Ovary (tissue), 9 donors: ENCODE measurements around the gene LSM14B. TPM values are rescaled to one million over a fixed set of nuclear protein-coding genes. Genes with fewer than 3 reads are reported as not detected.

ENCODE experiments used
- DNase-seq, 5 donors: peaks; one replicate each; pipeline ENCODE4 v3.0.0-alpha.2; 2019 to 2020
- H3K27ac ChIP-seq, 2 donors: fragments of 200-600 bp; one replicate each; pipeline versions ENCODE4 v1.5.1 to v1.8.0; 2019 to 2022
- H3K27me3 ChIP-seq: fragments of 200-600 bp; one replicate; pipeline ENCODE4 v1.8.0; 2022
- H3K36me3 ChIP-seq: fragments of 200-600 bp; sonication (generic); one replicate; pipeline ENCODE4 v1.5.1; 2019
- H3K4me1 ChIP-seq: one replicate; pipeline ENCODE4 v1.8.1; 2013; ENCODE audit warnings: mild to moderate bottlenecking, moderate library complexity; ENCODE audit not compliant: insufficient read depth
- H3K4me3 ChIP-seq: fragments of 200-600 bp; sonication (generic); one replicate; pipeline ENCODE4 v1.5.1; 2017
- H3K9me3 ChIP-seq, 2 donors: fragments of 200-600 bp in 1 of 2; sonication (generic) in 1 of 2; one replicate each; pipeline versions ENCODE4 v1.5.1 to v1.8.1; 2013 to 2019; ENCODE audit warnings: mild to moderate bottlenecking in 1 of 2, moderate library complexity in 1 of 2
- CTCF ChIP-seq, 3 donors: fragments of 450-650 bp in 2 of 3; fragments of 200-600 bp in 1 of 3; IDR thresholded peaks; one replicate each; pipeline versions ENCODE4 v1.5.1 to v1.8.0; 2016 to 2022; ENCODE audit warnings: antibody characterized with exemption in 3 of 3, mild to moderate bottlenecking in 1 of 3
- EP300 ChIP-seq: sonication (generic); formaldehyde crosslinking; IDR thresholded peaks from one replicate; pipeline ENCODE4 v1.6.1; 2017; ENCODE audit warnings: antibody characterized with exemption
- POLR2A ChIP-seq: fragments of 450-650 bp; IDR thresholded peaks from one replicate; pipeline ENCODE4 v1.6.1; 2017; ENCODE audit warnings: antibody characterized with exemption, mild to moderate bottlenecking, moderate library complexity
- WGBS, 3 donors: extraction: QIAGEN DNeasy Blood & Tissue Kit in 1 of 3; methylation state at CpG; one replicate each; pipeline versions ENCODE4 v1.1.5 to v1.1.7; 2013 to 2017; 5-methylcytosine and 5-hydroxymethylcytosine counted together
- intact Hi-C, 4 donors: fragments of 100-400 bp; cut with DNase I; formaldehyde crosslinking; loops; one replicate each; pipeline versions ENCODE4 v1.11.0 to v1.15.1; 2022 to 2023
- polyA plus RNA-seq, 2 donors: library from polyadenylated mRNA; stranded (reverse); fragments of 200-250 nt in 1 of 2; fragments of 350-450 nt in 1 of 2; fragmentation: Illumina TruSeq in 1 of 2; extraction: RNeasy Lipid Tissue Mini Kit (QIAGEN cat#74804) in 1 of 2; gene quantifications; one replicate each; pipeline ENCODE4 v1.2.3, GENCODE V29; 2013 to 2014
- total RNA-seq, 7 donors: library from RNA; depleted of rRNA in 2 of 7; stranded (reverse); fragments of >200 nt in 2 of 7; fragmentation: NEBNext Ultra II Directional in 3 of 7; extraction: Animal tissue kit (Norgen Biotek cat#: 25700) in 3 of 7; gene quantifications; one replicate each; pipeline versions ENCODE4 v1.1.0 to v1.2.4, GENCODE V29; 2016 to 2023
- donor health status: DM: no; HTN: no; CAD: no; lungs with moderate emphysema.
- donor health status: DM: no; HTN: no; CAD: no.
- donor health status: Bipolar disorder and iron deficiency.
- donor health status: DM: yes; HTN: yes; CAD: no.
- donor health status: DM: no; HTN: no; CAD: no.
- donor health status: DM: yes; HTN: yes; CAD: no.

LSM14B gene
- total and polyA plus RNA-seq, 9 donors: 21.5 to 62.2 (median 55.5) TPM

GRCh38 chr20:62176866-62177265, 54.6 kb downstream of the LSM14B start:
- Histone ChIP-seq H3K9me3 (no peaks in the 10 kb centered on the region), H3K27me3 (no peaks in the 10 kb centered on the region), H3K4me3 (no peak overlapping the region), H3K4me1 (no peaks in the 10 kb centered on the region), H3K27ac (no peak overlapping the region), H3K36me3 (no peaks in the 10 kb centered on the region)
- DNase-seq: no peak
- 88 to 94% (median 89%) methylated on average over 15 of the region's 15 CpGs for WGBS, 3 donors
- TF ChIP-seq CTCF (IDR thresholded peaks at IDR 0.05): no peak
- TF ChIP-seq EP300: no peak
- no peak for TF ChIP-seq POLR2A
- intact Hi-C loops: no loop called here

GRCh38 chr20:62177307-62177706, 55.0 kb downstream of the LSM14B start:
- DNase-seq: no peak
- TF ChIP-seq EP300: no peak
- no peak for TF ChIP-seq POLR2A
- TF ChIP-seq CTCF (IDR thresholded peaks at IDR 0.05): no peak
- no peaks in the 10 kb centered on the region for H3K27me3 ChIP-seq
- no peak overlapping the region for H3K27ac ChIP-seq
- 87 to 88% (median 87%) methylated on average over 9 of the region's 9 CpGs for WGBS, 3 donors
- no peaks in the 10 kb centered on the region for H3K9me3 ChIP-seq
- no peaks in the 10 kb centered on the region for H3K36me3 ChIP-seq
- intact Hi-C loops: no loop called here
- no peaks in the 10 kb centered on the region for H3K4me1 ChIP-seq
- no peak overlapping the region for H3K4me3 ChIP-seq

- H3K27me3 ChIP-seq: no peaks in the 10 kb centered on the region
- no peaks in the 10 kb centered on the region for H3K4me1 ChIP-seq
- 87 to 94% (median 90%) methylated on average over 19 of the region's 19 CpGs for WGBS, 3 donors
- no peak overlapping the region for H3K27ac ChIP-seq
- H3K9me3 ChIP-seq: no peaks in the 10 kb centered on the region
- intact Hi-C loops: no loop called here
- TF ChIP-seq EP300 (no peak), POLR2A (no peak), CTCF (IDR thresholded peaks at IDR 0.05) (no peak)
- H3K4me3 ChIP-seq: no peak overlapping the region
- DNase-seq: no peak
- no peaks in the 10 kb centered on the region for H3K36me3 ChIP-seq
Measured at GRCh38 chr20:62178316-62179161, 56.3 kb downstream of the LSM14B start.

GRCh38 chr20:62179162-62179504, 56.9 kb downstream of the LSM14B start:
- no peaks in the 10 kb centered on the region for H3K27me3 ChIP-seq
- no peaks in the 10 kb centered on the region for H3K9me3 ChIP-seq
- no peak overlapping the region for H3K4me3 ChIP-seq
- TF ChIP-seq POLR2A (no peak), EP300 (no peak), CTCF (IDR thresholded peaks at IDR 0.05) (no peak)
- no peak for DNase-seq
- H3K36me3 ChIP-seq: no peaks in the 10 kb centered on the region
- peaks cover 3% of the 10 kb centered on the region for H3K4me1 ChIP-seq
- no peak overlapping the region for H3K27ac ChIP-seq
- intact Hi-C loops: no loop called here
- WGBS, 3 donors: 95 to 98% (median 96%) methylated on average over 14 of the region's 14 CpGs
